ENCODE data around the gene RPS6KC1.

Gene RPS6KC1

GRCh38 chr1:213247038-213247437, 196.0 kb downstream of the RPS6KC1 start:
- no peak for DNase-seq

DNA sequence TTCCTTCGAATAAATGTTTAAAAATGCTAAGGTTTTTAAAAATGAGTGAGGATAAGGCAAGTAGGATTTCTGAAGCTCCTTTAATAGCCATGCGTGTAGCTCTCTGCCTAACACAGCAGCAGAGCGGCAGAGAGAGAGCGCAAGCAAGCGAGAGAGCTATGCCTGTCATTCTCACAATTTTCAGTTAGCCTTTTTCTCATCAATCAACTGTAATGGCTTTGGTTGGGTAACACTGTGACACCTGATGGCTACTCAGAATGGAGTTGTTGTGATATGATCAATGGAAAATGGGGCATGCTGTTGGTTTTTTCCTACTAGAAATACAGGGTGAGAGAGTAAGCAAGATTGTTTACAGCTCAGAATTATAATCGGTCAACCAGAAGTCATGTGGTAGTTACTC, 198.4 kb downstream of the RPS6KC1 start:
- DNase-seq: no peak

DNA sequence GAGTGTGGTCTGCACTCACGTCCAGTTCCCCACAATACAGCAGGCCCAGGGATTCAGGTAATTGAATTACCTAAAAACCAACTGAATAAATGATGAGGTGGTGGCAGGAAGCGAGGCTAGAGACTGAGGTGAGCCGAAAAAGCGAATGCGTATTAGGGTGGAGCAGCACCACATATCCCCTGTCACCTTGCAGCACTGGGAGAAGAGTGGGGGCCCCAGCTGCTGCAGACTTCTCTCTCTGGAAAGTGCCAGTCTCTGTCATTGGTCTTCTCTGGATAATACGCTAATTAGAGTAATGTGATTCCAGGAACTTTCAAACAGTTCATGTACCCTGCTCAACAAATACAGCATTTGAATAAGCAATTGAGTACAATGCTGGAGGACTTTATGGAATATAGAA, 199.0 kb downstream of the RPS6KC1 start:
- no peak for DNase-seq

DNA sequence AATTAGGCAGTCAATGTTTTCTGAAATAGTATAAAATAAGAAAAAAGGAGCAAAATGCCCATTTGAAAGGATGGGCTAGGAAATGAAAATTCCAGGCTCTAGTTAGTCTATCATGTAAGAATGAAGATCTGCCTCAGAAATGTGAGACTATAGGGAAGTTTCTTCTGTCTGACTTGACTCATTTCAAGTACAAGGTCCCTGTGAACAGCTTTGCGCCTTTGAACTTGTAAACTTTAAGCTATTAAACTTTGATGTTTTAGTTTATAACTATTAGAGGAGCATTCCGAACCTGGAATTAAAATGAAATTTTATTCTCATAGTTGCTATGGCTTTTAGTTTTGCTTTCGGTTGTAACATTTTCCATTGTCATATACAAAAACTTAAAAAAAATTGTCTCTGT, 199.4 kb downstream of the RPS6KC1 start:
- DNase-seq: no peak

- DNase-seq: no peak
Observed at GRCh38 chr1:213251972-213252371, 200.9 kb downstream of the RPS6KC1 start.

GRCh38 chr1:213256438-213257087, 205.5 kb downstream of the RPS6KC1 start:
- DNase-seq: no peak

- no peak for DNase-seq
Observed at GRCh38 chr1:213260311-213261075, 209.5 kb downstream of the RPS6KC1 start.

- no peak for DNase-seq
Observed at GRCh38 chr1:213264531-213264930, 213.5 kb downstream of the RPS6KC1 start.

- no peak for DNase-seq
Observed at GRCh38 chr1:213266983-213267772, 216.1 kb downstream of the RPS6KC1 start.

GRCh38 chr1:213268221-213268620, 217.2 kb downstream of the RPS6KC1 start:
- no peak for DNase-seq

- DNase-seq: no peak
Observed at GRCh38 chr1:213269829-213270228, 218.8 kb downstream of the RPS6KC1 start.

DNA sequence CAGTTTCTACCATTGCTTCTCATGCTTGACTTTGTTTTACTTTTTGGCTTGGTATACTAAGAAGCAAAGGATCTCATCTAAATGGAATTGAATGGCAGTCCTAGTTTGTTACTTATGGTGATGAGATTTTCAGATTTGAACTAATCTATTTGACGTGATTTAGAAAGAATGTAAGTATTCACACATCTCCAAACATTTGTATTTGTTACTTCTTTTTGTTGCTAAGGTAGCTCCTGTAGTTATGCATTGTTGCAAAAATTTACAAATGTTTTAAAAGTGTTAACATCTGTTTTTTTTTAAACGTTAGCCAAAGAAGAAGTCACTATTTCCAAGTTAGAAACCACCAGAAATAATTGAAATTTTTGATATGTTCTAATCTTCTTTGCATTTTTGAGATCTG, 222.5 kb downstream of the RPS6KC1 start:
- no peak for DNase-seq

DNA sequence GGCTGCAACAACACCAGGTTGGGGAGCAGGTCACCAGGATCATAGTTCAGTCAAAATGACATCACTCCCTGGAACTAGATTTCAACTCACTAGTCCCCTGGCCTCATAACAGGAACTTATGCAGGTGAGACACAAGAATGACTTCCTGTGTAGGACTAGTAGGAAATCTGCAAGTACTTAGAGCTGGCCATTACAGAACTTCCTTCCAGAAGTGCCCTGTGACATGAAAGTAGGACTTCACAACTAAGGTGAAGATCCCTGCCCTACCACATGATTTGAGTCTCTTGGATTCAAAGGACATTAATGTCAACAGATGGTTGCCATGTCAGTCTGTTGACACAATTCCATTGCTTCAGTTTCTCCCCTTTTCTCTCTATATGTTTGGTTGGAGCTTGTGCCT, 223.1 kb downstream of the RPS6KC1 start:
- no peak for DNase-seq

DNA sequence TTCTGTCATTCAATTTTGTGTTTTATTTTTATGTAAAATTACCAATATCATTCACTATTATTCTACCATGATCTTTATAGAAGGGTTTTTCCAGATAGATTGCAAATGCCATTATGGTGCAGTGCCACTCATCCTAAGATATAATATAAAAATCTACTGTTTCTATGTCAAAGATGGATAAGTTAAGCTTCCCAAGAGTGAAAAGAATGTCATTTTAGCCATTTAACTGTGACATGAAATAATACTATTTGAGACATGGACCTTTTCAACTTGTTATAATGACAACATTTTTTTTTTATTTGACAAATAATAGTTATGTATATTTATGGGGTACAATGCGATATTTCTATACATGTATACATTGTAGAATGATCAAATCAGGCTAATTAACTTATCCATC, 224.3 kb downstream of the RPS6KC1 start:
- no peak for DNase-seq

- no peak for DNase-seq
Observed at GRCh38 chr1:213276236-213276635, 225.2 kb downstream of the RPS6KC1 start.

GRCh38 chr1:213277036-213277435, 226.0 kb downstream of the RPS6KC1 start:
- no peak for DNase-seq

- no peak for DNase-seq
Observed at GRCh38 chr1:213279410-213279809, 228.4 kb downstream of the RPS6KC1 start.

DNA sequence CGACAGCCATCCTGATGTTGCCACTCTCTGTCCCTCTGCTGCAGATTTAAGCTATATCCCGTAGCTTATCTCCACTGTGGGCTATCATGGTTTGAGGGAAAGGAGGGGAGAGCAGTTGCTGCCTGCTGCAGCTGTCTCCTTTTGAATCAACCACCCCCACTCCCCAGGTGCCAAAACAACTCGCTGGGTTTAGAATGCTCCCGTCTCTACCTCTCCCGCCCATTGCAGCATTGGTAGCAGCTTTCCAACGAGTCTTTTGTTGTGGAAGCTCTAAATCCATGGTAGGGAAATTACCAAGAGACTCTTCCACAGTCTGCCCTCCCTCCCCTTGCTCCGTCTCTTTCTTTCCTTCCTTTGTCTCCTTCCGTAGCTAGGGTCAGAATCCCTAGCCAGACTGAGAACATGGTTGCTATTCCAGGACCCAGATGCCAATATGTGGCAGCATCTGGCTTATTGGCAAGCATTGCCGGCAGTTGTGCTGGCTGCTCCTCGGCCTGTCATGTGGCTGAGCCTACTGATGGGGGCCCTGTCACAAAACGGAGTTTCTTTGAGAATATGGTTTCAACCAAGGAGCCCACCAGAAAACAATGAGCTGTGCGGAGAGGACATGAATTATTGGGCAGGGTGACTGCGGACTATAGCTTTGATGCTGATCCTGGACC, 230.7 kb downstream of the RPS6KC1 start:
- DNase-seq: no peak

- DNase-seq: no peak
Observed at GRCh38 chr1:213284626-213285025, 233.6 kb downstream of the RPS6KC1 start.

DNA sequence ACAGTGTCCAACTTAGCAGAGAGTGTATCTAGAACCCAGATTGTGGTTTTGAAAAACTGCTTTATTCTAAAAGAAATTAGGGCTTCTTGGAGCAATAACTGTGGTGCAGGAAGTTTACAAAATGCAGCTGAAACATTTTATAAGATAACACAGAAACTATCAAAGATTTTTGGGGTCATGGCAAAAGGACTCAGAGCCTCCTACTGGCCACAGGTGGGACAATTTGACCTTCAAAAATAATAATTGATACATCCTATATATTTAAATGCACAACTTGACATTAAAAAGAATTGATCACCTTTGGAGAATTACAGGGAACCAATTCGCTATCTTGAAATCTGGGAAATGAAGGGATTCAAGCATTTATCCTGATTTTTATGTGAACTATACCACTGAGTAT, 235.2 kb downstream of the RPS6KC1 start:
- no peak for DNase-seq

- DNase-seq: no peak
Observed at GRCh38 chr1:213287987-213288386, 236.9 kb downstream of the RPS6KC1 start.

GRCh38 chr1:213291526-213291925, 240.5 kb downstream of the RPS6KC1 start:
- DNase-seq: no peak

GRCh38 chr1:213292614-213293013, 241.6 kb downstream of the RPS6KC1 start:
- DNase-seq: no peak
